GM19238 (cell line): ENCODE data around the gene PYROXD2.

Experiments
- DNase-seq: peaks from one replicate; pipeline ENCODE4 v3.0.0; 2011; ENCODE audit warnings: low spot score; ENCODE audit not compliant: insufficient read length

PYROXD2 gene

DNA sequence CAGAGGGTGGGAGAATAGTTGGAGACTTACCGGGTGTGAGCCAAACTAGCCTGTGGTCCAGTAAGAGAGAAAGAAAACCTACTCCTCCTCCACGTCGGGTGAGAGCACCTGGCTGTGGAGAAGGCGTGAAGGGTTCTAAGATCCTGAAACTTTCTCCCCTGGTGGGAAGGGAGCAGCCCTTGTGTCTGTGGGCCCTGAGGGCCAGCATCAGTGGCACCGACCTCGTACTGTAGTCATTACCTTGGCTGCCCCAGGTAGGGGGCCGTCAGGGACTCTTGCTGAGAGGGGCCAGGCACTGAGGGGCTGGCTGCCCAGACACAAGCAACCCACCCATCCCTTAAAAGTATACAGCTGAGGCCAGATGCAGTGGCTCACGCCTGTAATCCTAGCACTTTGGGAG is 77.5 kb downstream of the PYROXD2 start:
- DNase-seq: no peak
